PC-9 (cell line): ENCODE data around the gene CKAP2L. TPM values are rescaled to one million over a fixed set of nuclear protein-coding genes. Genes with fewer than 3 reads are reported as not detected.
A peak's percentile ranks its signal among the peaks of the same experiment; 100 is the strongest.

Experiments used
- BruUV-seq: library from RNA; stranded (reverse); fragments of 400-500 nt; replicated peaks from 2 replicates; lab custom pipeline; 2021; lab: Mats Ljungman, UMichigan
- CTCF ChIA-PET: fragments of 300-600 bp; sonication (Branson Sonifier 250); formaldehyde crosslinking; loops from one replicate; lab custom pipeline; 2022; ENCODE audit warnings: antibody characterized with exemption; lab: Charles Lee
- POLR2A ChIA-PET: fragments of 300-600 bp; sonication (Branson Sonifier 250); formaldehyde crosslinking; loops from one replicate; lab custom pipeline; 2022; ENCODE audit warnings: antibody characterized with exemption; ENCODE audit not compliant: unreplicated experiment; lab: Charles Lee
- DNase-seq, 2 experiments: peaks; one replicate each; pipeline versions ENCODE4 v3.0.0 to v3.0.0-alpha.2; 2015 to 2022; ENCODE audit warnings: mixed read lengths in 1 of 2
- H2AFZ ChIP-seq: fragments of 200-600 bp; sonication (generic); 2 replicates; pipeline ENCODE4 v1.8.1; 2017; ENCODE audit warnings: antibody characterized with exemption
- H3F3A ChIP-seq: fragments of 200-600 bp; sonication (generic); 2 replicates; pipeline ENCODE4 v1.8.1; 2017; ENCODE audit warnings: antibody characterized with exemption, mild to moderate bottlenecking, low read depth; ENCODE audit not compliant: insufficient read depth
- H3K27ac ChIP-seq: fragments of 200-600 bp; sonication (generic); 2 replicates; pipeline ENCODE4 v1.6.1; 2016; ENCODE audit warnings: mixed run types
- H3K27me3 ChIP-seq: fragments of 200-600 bp; sonication (generic); 2 replicates; pipeline ENCODE4 v1.6.1; 2016; ENCODE audit warnings: low read depth, mixed run types; ENCODE audit not compliant: insufficient read depth
- H3K36me3 ChIP-seq: fragments of 200-600 bp; sonication (generic); 2 replicates; pipeline ENCODE4 v1.6.1; 2016; ENCODE audit warnings: low read depth, mixed run types
- H3K4me1 ChIP-seq: fragments of 200-600 bp; sonication (generic); replicated peaks from 2 replicates; pipeline ENCODE4 v1.6.1; 2016; ENCODE audit warnings: mixed run types; ENCODE audit not compliant: insufficient read depth
- H3K4me2 ChIP-seq: fragments of 200-600 bp; sonication (generic); 2 replicates; pipeline ENCODE4 v1.6.1; 2017; ENCODE audit warnings: mixed run types
- H3K4me3 ChIP-seq: fragments of 200-600 bp; sonication (generic); 2 replicates; pipeline ENCODE4 v1.6.1; 2016; ENCODE audit warnings: mixed run types
- H3K79me2 ChIP-seq: fragments of 200-600 bp; sonication (generic); 2 replicates; pipeline ENCODE4 v1.6.1; 2017; ENCODE audit warnings: low read depth, mixed run types
- H3K9me2 ChIP-seq: fragments of 200-600 bp; sonication (generic); 2 replicates; pipeline ENCODE4 v1.8.1; 2017; ENCODE audit warnings: mild to moderate bottlenecking; ENCODE audit not compliant: insufficient read depth
- H3K9me3 ChIP-seq: fragments of 200-600 bp; sonication (generic); 2 replicates; pipeline ENCODE4 v1.8.1; 2016; ENCODE audit warnings: low read depth; ENCODE audit not compliant: insufficient read depth
- H4K20me1 ChIP-seq: fragments of 200-600 bp; sonication (generic); 2 replicates; pipeline ENCODE4 v1.8.1; 2017; ENCODE audit not compliant: insufficient read depth
- CTCF ChIP-seq: fragments of 200-600 bp; sonication (generic); conservative IDR thresholded peaks from 2 replicates; pipeline ENCODE4 v1.6.1; 2017; ENCODE audit warnings: mixed run types, antibody characterized with exemption, mild to moderate bottlenecking, moderate library complexity
- EZH2 ChIP-seq: fragments of 200-600 bp; sonication (generic); IDR thresholded peaks from 2 replicates; pipeline ENCODE4 v1.8.0; 2017; ENCODE audit warnings: antibody characterized with exemption, low read depth
- intact Hi-C: fragments of 100-400 bp; cut with micrococcal nuclease; formaldehyde crosslinking; loops from one replicate; pipeline ENCODE4 v1.10.0; 2022; ENCODE audit not compliant: unreplicated experiment
- total RNA-seq: library from RNA; stranded (reverse); gene quantifications from 2 replicates; pipeline ENCODE4 v1.2.3, GENCODE V29; 2021

Gene CKAP2L
- total RNA-seq, 1 experiment from 2014 or later = 28.7 TPM

GRCh38 chr2:112788653-112789052, 24.2 kb upstream of the CKAP2L start:
- no peaks in the 10 kb centered on the region for H3K9me2 ChIP-seq
- no peak for TF ChIP-seq CTCF
- no peak for TF ChIP-seq EZH2
- no peak overlapping the region for H3K4me3 ChIP-seq
- no peaks in the 10 kb centered on the region for H4K20me1 ChIP-seq
- no peak overlapping the region for H3K4me2 ChIP-seq
- no peaks in the 10 kb centered on the region for H3K27me3 ChIP-seq
- peaks cover 52% of the 10 kb centered on the region for H3K4me1 ChIP-seq
- ChIA-PET POLR2A (no interaction called here), CTCF (no interaction called here)
- peaks cover 16% of the 10 kb centered on the region for H3F3A ChIP-seq
- BruUV-seq = no TSS peak
- H3K36me3 ChIP-seq = no peaks in the 10 kb centered on the region
- peaks cover 24% of the 10 kb centered on the region for H3K9me3 ChIP-seq
- H2AFZ ChIP-seq = no peak overlapping the region
- intact Hi-C loops = no loop called here
- H3K79me2 ChIP-seq = no peaks in the 10 kb centered on the region
- no peak for DNase-seq
- no peak overlapping the region for H3K27ac ChIP-seq

GRCh38 chr2:112787729-112788393, 23.5 kb upstream of the CKAP2L start:
- CTCF ChIA-PET = interaction anchor here (0.6 kb wide), 1 partner anchor 215 kb away, joined by 4 read pairs; no protein-coding TSS in a partner anchor
- Histone ChIP-seq H2AFZ (no peak overlapping the region), H3K36me3 (no peaks in the 10 kb centered on the region), H3K4me1 (peaks cover 47% of the 10 kb centered on the region), H3K4me3 (no peak overlapping the region), H3K27ac (peak overlapping the region; percentile 78), H3K27me3 (no peaks in the 10 kb centered on the region), H3K9me2 (no peaks in the 10 kb centered on the region), H3F3A (peaks cover 8% of the 10 kb centered on the region), H4K20me1 (no peaks in the 10 kb centered on the region), H3K4me2 (peak overlapping the region; percentile 30), H3K9me3 (peaks cover 16% of the 10 kb centered on the region), H3K79me2 (no peaks in the 10 kb centered on the region)
- no TSS peak for BruUV-seq
- POLR2A ChIA-PET = no interaction called here
- intact Hi-C loops = no loop called here
- DNase-seq = no peak
- TF ChIP-seq EZH2 (no peak), CTCF (no peak)

DNA sequence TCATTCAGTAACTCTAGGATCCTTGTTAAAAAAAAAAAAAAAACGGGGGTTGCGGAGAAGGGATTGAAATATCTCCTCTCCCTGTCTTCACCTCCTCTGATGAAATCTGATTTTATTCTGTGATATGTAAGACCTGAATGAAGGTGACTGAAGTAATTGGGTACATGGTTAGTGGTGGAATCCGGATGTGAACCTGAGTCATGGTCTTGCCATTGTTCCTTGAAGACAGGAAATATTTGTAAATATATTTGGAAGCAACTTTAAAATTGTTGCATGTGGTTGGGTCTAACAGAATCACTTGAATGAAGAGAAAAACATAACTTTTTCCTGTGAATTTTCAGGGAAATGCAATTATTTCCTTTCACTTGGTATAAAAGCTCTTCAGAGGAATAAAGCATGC, 22.9 kb upstream of the CKAP2L start:
- intact Hi-C loops = no loop called here
- Histone ChIP-seq H3K9me3 (peaks cover 13% of the 10 kb centered on the region), H3K4me1 (peaks cover 41% of the 10 kb centered on the region), H3K4me2 (peak overlapping the region; percentile 30), H4K20me1 (no peaks in the 10 kb centered on the region), H3F3A (peaks cover 2% of the 10 kb centered on the region; the same call in 1 of the 2 replicates), H3K79me2 (no peaks in the 10 kb centered on the region), H3K27me3 (no peaks in the 10 kb centered on the region), H3K36me3 (no peaks in the 10 kb centered on the region), H3K4me3 (no peak overlapping the region), H3K27ac (peak overlapping the region; percentile 78), H2AFZ (no peak overlapping the region), H3K9me2 (no peaks in the 10 kb centered on the region)
- CTCF ChIA-PET = interaction anchor here (0.6 kb wide), 1 partner anchor 215 kb away, joined by 4 read pairs; no protein-coding TSS in a partner anchor
- TF ChIP-seq EZH2 = no peak
- TF ChIP-seq CTCF = no peak
- POLR2A ChIA-PET = no interaction called here
- BruUV-seq = no TSS peak
- DNase-seq = peak in 1 of 2 experiments; percentile 67
